GM21576 (cell line): ENCODE measurements around the gene ELANE.
"Not testable (repeated sequence)": the region's sequence is repeated elsewhere in the genome, so short reads cannot be mapped to it uniquely, and the experiment has no call there.

Source experiments
- ATAC-seq: cut with Tn5 transposase; IDR thresholded peaks from one replicate; pipeline ENCODE4 v1.9.1; 2021; ENCODE audit warnings: mild to moderate bottlenecking, moderate library complexity; ENCODE audit not compliant: unreplicated experiment

Gene ELANE

GRCh38 chr19:891421-892200 is 39.5 kb downstream of the ELANE start:
- ATAC-seq: not testable (repeated sequence)

- ATAC-seq: no peak
Measured at GRCh38 chr19:892243-892893, 40.3 kb downstream of the ELANE start.

GRCh38 chr19:892894-893689 is 41.0 kb downstream of the ELANE start, which contains the start of the genes MED16 and RNU6-9:
Gene MED16 (minus strand): TSS chr19:893187. CDS start chr19:891131, 2,056 bp downstream.
Gene RNU6-9 (plus strand): TSS chr19:893484.
- ATAC-seq: peak; percentile 79

- ATAC-seq: no peak
Measured at GRCh38 chr19:896434-896833, 44.3 kb downstream of the ELANE start.

- ATAC-seq: no peak
Measured at GRCh38 chr19:896999-897398, 44.9 kb downstream of the ELANE start.

- no peak for ATAC-seq
Measured at GRCh38 chr19:897442-898039, 45.4 kb downstream of the ELANE start.

GRCh38 chr19:898663-899062 is 46.6 kb downstream of the ELANE start:
- ATAC-seq: no peak

- no peak for ATAC-seq
Measured at GRCh38 chr19:899336-900042, 47.4 kb downstream of the ELANE start.

- ATAC-seq: no peak
Measured at GRCh38 chr19:900043-900301, 47.9 kb downstream of the ELANE start.

GRCh38 chr19:900302-901111 is 48.4 kb downstream of the ELANE start:
- ATAC-seq: no peak

GRCh38 chr19:901216-902092 is 49.4 kb downstream of the ELANE start:
- no peak for ATAC-seq

- no peak for ATAC-seq
Measured at GRCh38 chr19:902093-902370, 49.9 kb downstream of the ELANE start.

GRCh38 chr19:902446-903226 is 50.5 kb downstream of the ELANE start:
- ATAC-seq: no peak

GRCh38 chr19:903266-903797 is 51.2 kb downstream of the ELANE start:
- no peak for ATAC-seq

GRCh38 chr19:904545-904944 is 52.4 kb downstream of the ELANE start:
- no peak for ATAC-seq
